ENCODE results near the gene CHPF.
A peak's percentile ranks its signal among the peaks of the same experiment; 100 is the strongest.

Gene CHPF

GRCh38 chr2:219543596-219544358, at the start of gene CHPF, which contains the start of gene TMEM198:
CHPF (minus strand) TSS chr2:219543809; CDS start chr2:219543538, 271 bp downstream.
TMEM198 (plus strand) TSS chr2:219544028; CDS start chr2:219544728, 700 bp downstream.
- peak; percentile 81 to 90 for DNase-seq (ENCODE audit: low read depth in 1 of 2, low spot score in 1 of 2)

GRCh38 chr2:219593154-219593553, 49.5 kb upstream of the CHPF start:
- no peak for DNase-seq (ENCODE audit: low read depth in 1 of 2, low spot score in 1 of 2)

- DNase-seq (ENCODE audit: low read depth in 1 of 2, low spot score in 1 of 2): no peak
These were observed 49.1 kb upstream of the CHPF start for GRCh38 chr2:219592736-219593135.

- DNase-seq (ENCODE audit: low read depth in 1 of 2, low spot score in 1 of 2): no peak
These were observed 47.5 kb upstream of the CHPF start for GRCh38 chr2:219591091-219591490.

GRCh38 chr2:219581346-219581745, 37.7 kb upstream of the CHPF start:
- no peak for DNase-seq (ENCODE audit: low read depth in 1 of 2, low spot score in 1 of 2)

DNA sequence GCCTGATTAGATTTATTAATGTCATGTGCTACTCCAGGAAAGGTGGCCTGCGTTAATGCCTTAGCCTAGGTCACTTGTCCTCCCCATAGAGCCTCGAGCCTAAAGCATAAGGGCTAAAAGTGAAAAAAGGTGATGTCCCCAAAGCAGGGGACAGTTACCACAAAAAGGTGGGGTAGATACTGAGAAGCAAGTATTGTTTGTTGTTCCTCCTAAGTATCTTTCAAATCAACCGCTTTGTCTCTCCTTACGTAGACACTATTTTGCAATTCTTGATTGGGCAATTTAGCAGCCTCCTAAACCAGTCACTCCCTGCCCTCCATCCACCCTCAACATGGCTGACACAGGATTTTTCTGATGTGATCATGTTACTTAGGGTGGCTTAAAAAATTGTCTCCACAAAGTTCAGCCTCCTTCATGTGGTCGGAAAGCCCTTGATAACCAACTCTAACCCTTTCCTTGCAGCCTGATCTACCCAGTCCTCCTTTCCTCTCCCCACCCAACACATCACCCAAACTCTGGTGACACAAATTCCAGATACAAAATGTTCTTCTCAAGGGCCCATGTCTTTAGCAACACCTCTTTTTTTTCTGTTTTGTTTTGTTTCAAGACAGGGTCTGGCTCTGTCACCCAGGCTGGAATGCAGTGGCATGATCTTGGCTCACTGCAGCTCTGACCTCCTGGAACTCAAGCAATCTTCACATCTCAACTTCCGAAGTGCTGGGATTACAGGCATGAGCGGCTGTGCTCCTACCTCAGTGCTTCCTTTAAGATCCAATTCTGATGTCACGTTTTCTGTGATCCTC, 35.4 kb upstream of the CHPF start:
- no peak for DNase-seq (ENCODE audit: low read depth in 1 of 2, low spot score in 1 of 2)

- DNase-seq (ENCODE audit: low read depth in 1 of 2, low spot score in 1 of 2): no peak
These were observed 33.1 kb upstream of the CHPF start for GRCh38 chr2:219576505-219577388.

DNA sequence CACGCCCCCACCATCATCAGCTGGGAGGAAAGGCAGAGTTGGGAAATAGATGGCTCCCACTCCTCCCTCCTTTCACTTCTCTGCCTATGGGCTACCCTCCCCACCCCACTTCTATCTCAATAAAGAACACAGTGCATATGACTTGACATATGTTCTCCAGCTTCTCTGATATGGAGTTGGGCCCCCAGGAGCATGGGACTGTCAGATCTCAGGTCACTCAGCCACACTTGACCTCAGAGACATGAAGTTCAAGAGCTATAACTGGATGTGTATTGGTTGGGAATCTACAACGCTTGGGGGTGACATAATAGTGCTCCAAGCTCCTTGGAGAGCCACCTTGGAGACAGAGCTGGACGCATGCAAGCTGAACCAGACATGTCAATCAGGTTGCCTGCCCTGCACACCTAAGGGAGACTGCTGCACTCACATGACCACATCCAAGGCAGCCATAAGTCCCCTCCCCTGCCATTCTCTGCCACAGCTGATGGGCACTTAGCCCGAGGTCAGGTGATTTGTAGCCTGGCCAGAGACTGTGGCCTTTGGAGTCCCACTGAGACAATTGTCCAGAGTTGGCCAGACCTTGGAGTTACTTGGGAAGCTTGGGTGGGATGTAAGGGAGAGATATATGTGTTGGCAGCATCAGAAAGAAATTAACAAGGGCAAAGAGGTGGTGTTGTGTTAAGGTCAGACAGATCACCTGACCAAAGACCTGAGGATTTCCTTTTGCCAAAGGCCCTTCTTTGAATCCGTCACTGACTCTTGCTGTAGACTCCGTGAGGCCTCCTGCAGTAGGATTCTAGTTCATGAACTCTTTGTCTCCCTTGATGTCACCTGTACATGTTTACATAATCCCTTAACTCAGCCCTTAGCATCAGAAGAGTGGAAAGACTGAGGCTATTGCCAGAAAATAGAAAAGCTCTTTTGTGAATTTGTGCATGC, 32.2 kb upstream of the CHPF start:
- DNase-seq (ENCODE audit: low read depth in 1 of 2, low spot score in 1 of 2): no peak

DNA sequence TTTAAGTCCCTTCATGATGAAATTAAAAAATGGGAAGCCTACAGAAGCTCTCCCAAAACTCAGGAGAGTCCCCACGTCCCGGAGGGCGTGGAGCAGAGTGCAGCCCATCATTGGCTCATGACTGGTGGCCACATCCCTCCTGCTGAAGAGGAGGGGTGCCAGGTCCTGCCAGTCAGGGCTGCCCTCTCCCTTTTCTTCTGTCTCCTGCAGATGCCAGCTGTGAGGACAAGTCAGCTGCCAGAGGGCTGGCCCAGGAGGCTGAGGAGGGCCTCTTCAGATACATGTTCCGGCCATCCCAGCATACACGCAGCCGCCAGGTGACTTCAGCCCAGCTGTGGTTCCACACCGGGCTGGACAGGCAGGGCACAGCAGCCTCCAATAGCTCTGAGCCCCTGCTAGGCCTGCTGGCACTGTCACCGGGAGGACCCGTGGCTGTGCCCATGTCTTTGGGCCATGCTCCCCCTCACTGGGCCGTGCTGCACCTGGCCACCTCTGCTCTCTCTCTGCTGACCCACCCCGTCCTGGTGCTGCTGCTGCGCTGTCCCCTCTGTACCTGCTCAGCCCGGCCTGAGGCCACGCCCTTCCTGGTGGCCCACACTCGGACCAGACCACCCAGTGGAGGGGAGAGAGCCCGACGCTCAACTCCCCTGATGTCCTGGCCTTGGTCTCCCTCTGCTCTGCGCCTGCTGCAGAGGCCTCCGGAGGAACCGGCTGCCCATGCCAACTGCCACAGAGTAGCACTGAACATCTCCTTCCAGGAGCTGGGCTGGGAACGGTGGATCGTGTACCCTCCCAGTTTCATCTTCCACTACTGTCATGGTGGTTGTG, 31.1 kb upstream of the CHPF start:
- DNase-seq (ENCODE audit: low read depth in 1 of 2, low spot score in 1 of 2): no peak

- no peak for DNase-seq (ENCODE audit: low read depth in 1 of 2, low spot score in 1 of 2)
These were observed 29.6 kb upstream of the CHPF start for GRCh38 chr2:219573166-219573565.

DNA sequence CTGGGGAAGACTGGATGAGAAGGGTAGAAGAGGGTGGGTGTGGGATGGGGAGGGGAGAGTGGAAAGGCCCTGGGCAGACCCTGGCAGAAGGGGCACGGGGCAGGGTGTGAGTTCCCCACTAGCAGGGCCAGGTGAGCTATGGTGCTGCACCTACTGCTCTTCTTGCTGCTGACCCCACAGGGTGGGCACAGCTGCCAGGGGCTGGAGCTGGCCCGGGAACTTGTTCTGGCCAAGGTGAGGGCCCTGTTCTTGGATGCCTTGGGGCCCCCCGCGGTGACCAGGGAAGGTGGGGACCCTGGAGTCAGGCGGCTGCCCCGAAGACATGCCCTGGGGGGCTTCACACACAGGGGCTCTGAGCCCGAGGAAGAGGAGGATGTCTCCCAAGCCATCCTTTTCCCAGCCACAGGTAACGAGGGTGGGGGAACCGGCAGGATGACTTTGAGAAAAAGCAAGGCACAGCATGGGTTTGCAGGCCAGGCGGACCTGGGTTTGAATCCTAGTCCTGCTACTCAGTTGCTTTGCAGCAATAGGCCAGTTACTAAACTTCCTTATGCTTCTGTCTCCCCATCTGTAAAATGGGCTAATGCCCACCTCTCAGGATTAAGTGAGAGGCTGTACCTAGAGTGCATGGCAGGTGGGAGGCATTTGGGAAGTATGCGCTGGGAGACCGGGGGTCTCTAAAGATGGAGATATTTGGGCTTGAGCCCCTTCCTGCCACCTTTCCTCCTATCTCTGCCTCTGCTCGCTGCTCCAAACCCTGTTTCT, 28.8 kb upstream of the CHPF start, which contains the start of gene INHA:
Gene INHA (plus strand): TSS at position 74 of the 765 bp plus-strand sequence. CDS start 65 bp downstream, at position 139.
- no peak for DNase-seq (ENCODE audit: low read depth in 1 of 2, low spot score in 1 of 2)

- no peak for DNase-seq (ENCODE audit: low read depth in 1 of 2, low spot score in 1 of 2)
These were observed 28.0 kb upstream of the CHPF start, which contains the start of gene OBSL1 for GRCh38 chr2:219571311-219572236. OBSL1 (minus strand) TSS chr2:219571539; CDS start chr2:219571232, 307 bp downstream.

DNA sequence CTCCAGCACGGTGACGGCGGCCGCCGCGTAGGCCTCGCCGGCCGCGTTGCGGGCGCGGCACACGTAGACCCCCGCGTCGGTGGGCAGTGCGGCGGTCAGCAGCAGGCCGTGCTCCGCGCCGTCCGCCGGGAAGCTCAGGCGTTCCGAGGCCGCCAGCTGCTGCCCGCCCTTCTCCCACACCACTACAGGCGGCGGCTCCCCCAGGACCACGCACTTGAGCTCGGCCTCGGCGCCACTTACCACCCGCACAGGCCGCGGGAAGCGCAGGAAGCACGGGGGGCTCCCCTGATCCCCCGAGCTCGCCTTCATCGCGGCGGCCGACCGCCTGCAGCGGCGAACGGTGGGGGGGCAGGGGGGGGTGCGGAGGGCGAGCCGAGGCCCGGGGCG, 27.3 kb upstream of the CHPF start:
- DNase-seq (ENCODE audit: low read depth in 1 of 2, low spot score in 1 of 2): no peak

DNA sequence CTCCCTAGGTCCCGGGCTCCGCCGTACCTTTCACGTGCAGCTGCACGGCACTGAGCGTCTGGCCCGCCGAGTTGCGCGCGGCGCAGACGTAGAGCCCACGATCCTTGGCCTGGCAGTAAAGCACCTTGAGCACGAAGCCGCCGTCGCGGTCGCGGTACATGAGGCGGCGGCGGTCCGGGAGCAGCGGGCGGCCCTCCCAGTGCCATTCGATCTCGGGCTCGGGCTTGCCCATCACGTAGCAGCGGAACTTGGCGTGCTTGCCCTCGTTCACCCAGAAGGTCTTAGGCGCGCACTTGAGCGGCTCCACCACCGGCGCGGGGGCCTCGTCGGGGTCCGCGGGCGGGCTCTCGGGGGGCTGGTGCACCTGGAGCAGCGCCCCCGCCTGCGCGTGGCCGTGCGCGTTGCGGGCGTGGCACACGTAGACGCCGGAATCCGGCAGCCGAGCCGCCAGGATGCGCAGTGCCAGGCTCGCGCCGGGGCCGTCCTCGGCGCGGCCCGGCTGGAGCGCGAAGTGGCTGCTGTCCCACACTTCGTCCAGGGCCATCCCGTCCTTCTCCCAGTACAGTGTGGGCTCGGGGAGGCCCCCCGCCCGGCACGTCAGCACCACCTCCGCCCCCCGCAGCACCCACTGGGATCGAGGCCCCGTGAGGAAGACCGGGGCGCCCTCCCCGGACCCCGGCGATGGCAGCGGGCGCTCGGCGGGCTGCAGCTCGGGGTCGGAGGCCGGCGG, 26.8 kb upstream of the CHPF start:
- no peak for DNase-seq (ENCODE audit: low read depth in 1 of 2, low spot score in 1 of 2)

DNA sequence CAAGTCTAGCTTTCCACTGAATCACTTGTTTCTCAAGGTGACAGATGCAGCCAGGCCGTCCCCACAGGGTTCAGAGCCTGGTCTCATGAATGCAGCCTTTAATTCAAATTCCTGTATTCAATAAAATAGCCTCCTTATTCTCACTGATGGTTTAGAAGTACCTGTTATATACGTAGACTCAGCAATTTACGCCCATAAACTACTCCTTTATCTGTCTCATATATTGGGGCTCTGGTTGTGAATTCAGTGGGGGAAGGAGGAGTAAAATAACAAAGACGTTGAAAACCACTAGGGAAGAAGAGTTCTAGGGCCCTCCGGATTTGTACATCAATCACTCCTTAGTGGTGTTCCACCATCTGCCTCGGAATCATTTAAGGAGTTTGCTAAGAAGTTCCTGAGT, 26.0 kb upstream of the CHPF start:
- DNase-seq (ENCODE audit: low read depth in 1 of 2, low spot score in 1 of 2): no peak

DNA sequence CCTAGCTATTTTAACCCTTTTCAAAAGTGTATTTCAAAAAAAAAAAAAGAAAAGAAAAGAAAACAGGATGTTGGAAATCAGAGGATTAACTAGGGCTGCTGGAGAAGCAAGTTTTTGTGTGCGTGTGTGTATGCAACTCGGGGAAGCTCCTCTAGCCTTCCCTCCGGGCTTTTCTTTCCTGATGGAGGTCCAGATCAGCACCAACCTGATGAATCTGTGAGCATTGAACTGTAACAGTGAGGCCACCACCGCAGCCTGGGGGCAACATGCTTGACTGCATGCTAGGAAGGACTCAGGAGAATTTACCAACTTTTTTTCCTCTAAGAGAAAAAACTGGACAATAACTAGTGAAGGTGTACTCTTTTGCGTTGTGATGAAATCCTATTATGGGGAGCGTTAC, 25.4 kb upstream of the CHPF start:
- DNase-seq (ENCODE audit: low read depth in 1 of 2, low spot score in 1 of 2): no peak

Measured in activated T-helper 1 cell treated with anti-CD3 and anti-CD28 coated beads, Interleukin-2, amount 50 U/mL, for 16 hours (primary cell).